ENCODE results near the gene UBAP2.

GRCh38 chr9:34048727-34049629 lies at the start of gene UBAP2:
- peak; percentile 85 for TF ChIP-seq YY1 (IDR thresholded peaks at IDR 0.05; ENCODE audit: low read depth)
- TF ChIP-seq NFIC (IDR thresholded peaks at IDR 0.05): 0 out of 2 replicates have a peak, but pooled peaks have one; percentile 16
- peak; percentile 83 for TF ChIP-seq TAF1 (IDR thresholded peaks at IDR 0.05; ENCODE audit: low read depth)
- TF ChIP-seq TEAD4 (IDR thresholded peaks at IDR 0.05): peak; percentile 61
- TF ChIP-seq EGR1 (IDR thresholded peaks at IDR 0.05): no peak; the same call in 1 of the 2 replicates
- no peak for TF ChIP-seq REST (IDR thresholded peaks at IDR 0.05; ENCODE audit: low read depth)
- 0 out of 2 replicates have a peak, but pooled peaks have one; percentile 50 for TF ChIP-seq ZBTB7A (IDR thresholded peaks at IDR 0.05; ENCODE audit: low read depth)
- 0 out of 2 replicates have a peak, but pooled peaks have one; percentile 4 for TF ChIP-seq CEBPB (IDR thresholded peaks at IDR 0.05)
- no peak for TF ChIP-seq FOXM1 (IDR thresholded peaks at IDR 0.05; ENCODE audit: borderline replicate concordance, low read depth)
- TF ChIP-seq RAD21 (IDR thresholded peaks at IDR 0.05; ENCODE audit: low read depth): peak; percentile 10; the same call in 1 of the 2 replicates
- TF ChIP-seq EP300 (IDR thresholded peaks at IDR 0.05; ENCODE audit: borderline replicate concordance): peak; percentile 11; the same call in 1 of the 2 replicates
- TF ChIP-seq TCF12 (IDR thresholded peaks at IDR 0.05; ENCODE audit: low read depth): peak; percentile 82

Measured in Ishikawa (cell line).